HG03439 (cell line): Measurements from ENCODE around the gene CDH13.

Experiments used
- ATAC-seq: cut with Tn5 transposase; IDR thresholded peaks from one replicate; pipeline ENCODE4 v1.9.1; 2021; ENCODE audit warnings: mild to moderate bottlenecking, moderate library complexity; ENCODE audit not compliant: unreplicated experiment

The CDH13 gene

DNA sequence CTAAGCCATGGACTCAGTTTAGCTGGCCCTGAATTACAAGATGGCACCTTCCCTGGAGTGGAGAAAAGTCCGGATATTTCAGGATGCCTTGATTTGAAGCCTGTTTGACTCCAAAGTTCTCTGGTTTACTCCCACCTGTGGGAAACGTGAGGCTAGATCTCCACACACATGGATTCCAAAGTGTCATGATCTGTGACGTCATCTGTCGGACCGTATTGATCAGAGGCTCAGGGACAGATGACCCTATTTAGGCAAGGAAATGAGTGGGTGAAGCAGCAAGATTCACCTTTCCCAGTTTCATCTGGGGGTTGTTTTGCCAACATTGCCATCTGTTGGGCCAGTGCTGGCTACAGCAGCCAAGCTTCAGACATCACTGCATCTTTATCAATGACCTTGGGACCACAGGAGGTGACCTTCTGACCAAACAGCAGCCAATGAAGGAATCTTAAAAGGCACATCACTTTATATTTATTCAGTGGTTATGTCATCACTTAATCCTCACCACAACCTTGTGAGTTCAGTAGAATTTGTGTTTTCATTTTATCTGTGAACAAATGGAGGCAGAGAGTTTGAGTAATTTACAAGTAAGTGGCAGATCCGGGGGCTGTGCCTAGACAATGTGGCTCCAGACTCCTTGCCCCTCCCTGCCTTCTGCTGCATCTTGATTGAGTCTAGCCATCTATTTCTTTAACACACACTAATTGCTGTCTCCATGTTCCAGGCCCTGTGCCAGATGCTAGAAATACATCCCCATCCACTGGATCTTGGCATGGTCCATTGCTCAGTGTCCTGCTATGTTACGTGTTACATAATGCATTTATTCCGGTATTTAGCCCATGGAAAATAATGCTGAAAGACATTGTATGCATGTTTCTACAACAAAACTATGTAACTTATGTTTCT is 1.5 kb upstream of the CDH13 start:
- ATAC-seq = no peak

DNA sequence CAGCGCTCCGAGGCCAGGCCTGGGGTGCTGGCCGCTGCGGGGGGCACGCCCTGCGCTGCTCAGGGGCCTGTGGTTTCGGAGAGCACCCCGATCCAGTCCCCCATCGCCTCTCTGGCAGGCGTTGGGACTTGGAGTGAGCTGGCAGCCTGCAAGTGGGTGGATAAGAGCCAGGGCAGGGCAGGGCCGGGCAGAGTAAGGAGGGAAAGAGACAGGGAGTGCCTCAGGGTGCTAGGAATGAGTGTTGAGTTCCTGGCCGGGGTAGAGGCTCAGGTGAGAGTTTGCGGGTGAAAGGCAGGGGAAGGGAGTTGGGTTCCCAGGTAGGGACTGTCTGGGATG is 1.3 kb downstream of the CDH13 start:
- no peak for ATAC-seq

DNA sequence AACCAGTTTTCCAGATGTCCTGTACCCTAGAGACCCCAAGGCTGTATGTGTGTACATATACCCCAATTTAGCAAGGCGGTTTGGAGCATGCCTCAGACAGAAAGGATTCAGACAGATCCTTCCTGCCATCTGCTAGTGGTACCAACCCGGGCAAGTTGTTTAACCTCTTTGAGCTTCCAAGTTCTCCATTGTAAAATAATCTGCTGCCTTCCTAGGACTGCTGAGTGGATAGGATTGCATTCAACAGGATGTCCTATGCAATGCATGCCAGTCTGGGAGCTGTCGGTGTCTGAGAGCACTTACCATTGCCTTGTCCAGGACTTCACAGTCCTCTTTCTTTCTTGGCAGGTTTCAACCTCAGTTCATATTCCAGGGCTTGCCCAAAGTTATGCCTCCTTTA is 1.9 kb downstream of the CDH13 start:
- ATAC-seq = no peak

- no peak for ATAC-seq
Observed at GRCh38 chr16:82629441-82630027, 2.8 kb downstream of the CDH13 start.

GRCh38 chr16:82630219-82630618 is 3.5 kb downstream of the CDH13 start:
- ATAC-seq = no peak

- no peak for ATAC-seq
Observed at GRCh38 chr16:82630688-82631087, 3.9 kb downstream of the CDH13 start.

GRCh38 chr16:82631701-82632685 is 5.2 kb downstream of the CDH13 start:
- ATAC-seq = no peak

DNA sequence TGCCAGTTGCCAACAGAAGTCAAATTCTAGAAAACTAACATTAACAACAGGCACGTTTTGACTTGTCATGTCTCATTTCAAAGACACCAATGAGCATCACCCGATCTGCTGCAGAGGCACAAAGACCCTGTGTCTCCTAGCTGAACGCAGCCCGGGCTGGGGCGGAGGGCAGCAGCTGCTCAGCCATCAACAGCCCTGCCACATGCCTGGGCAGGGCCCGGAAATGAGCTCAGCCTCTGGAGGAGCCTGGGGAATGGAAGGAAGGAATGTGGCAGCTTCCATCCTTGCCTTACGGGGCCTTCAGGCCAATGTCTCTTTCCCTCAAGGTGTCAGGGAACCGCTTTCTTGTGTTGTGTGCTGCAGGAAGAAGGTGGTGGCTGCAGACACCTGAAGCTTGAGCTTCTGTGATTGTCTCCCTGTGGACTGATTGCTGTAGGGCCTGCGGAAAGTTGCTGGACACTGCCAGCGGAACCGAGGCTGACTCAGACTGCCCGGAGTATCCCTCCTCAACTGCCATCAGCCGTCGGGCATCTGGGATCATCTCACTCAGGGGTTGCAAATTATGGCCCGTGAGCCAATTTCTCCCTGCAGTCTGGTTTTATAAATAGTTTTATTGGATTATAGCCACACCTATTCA is 7.3 kb downstream of the CDH13 start:
- ATAC-seq = no peak

GRCh38 chr16:82634955-82635610 is 8.3 kb downstream of the CDH13 start:
- ATAC-seq = no peak

DNA sequence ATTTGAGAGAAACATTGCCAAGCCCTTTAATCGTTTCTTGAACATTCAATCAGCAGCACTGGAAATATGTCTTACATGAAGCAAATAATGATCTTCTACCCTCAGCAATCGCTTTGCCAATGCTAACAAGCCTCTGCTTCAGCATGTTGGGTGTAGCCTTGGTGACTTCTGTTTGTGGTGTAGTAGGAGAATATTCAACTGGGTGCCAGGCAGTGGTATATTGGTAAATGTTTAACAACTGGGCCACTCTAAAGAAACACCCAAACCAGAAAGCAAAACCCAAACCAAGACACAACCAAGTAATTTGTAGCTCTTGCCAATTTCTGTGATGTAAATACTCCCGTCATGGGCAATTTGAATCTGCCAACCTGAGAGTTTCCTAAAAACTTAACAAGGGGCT is 9.7 kb downstream of the CDH13 start:
- ATAC-seq = no peak

- no peak for ATAC-seq
Observed at GRCh38 chr16:82636958-82637357, 10.2 kb downstream of the CDH13 start.

DNA sequence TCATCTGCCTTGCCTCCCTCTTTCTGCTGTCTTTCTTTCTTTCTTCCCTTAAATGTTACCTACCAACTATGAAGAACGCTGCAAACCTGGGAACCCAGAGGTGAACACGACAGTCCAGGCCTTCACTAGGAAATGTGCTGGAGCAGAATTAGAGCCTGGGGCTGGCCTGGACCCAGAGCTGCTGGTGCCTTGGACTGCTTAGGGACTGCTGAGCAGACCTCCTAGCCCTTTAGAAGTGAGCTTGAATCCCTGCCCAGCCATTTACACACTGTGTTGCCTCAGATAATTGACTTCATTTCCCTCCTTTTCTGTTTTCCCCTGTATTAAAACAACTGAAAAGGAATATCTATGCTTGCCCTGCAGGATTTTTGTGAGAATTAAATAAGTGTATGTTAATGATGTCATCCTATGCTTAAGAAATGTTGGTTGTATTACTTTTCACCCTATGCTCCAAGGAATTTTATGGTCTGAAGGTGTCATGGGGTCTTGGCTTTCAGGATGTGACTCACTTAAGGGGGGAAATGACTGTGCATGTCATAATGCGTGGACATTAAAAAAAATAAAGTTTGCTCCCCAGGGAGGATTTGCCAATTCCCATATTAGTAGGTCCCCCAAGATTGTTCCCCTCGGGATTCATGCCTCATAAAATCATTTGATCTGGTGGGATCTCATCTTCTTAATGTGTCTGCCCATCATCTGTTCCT is 11.5 kb downstream of the CDH13 start:
- ATAC-seq = no peak

- no peak for ATAC-seq
Observed at GRCh38 chr16:82639263-82639662, 12.5 kb downstream of the CDH13 start.

DNA sequence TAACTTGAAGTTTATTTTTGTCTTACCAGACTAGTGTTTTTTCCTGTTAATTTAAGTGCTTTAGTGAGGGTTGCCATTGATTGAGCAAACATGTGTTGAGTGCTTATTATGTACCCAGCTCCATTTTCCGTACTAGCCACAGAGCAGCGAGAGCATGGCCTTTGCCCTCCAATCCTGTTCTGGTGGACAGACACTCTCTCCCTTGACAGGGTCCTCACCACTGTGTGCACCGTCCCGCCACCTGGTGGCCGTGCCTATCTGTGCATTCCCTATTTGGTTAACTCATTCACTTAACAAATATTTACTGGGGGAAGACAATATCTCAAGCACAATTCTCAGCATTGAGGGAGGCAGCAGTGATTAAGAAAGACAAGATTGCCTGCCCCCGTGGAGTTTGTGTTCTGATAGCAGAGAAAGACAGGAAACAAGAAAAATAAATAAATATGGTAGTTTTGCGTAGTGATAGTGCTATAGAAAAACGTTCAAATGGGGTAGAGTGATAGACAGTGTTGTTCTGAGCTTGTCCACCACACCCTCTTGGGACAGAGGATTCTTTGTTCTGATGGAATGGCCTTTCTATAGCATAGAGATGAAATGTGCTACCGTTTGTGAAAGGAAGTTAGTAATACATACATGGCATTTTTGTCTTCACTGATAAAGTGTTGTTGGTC is 13.0 kb downstream of the CDH13 start:
- ATAC-seq = no peak

- no peak for ATAC-seq
Observed at GRCh38 chr16:82641336-82641984, 14.7 kb downstream of the CDH13 start.

DNA sequence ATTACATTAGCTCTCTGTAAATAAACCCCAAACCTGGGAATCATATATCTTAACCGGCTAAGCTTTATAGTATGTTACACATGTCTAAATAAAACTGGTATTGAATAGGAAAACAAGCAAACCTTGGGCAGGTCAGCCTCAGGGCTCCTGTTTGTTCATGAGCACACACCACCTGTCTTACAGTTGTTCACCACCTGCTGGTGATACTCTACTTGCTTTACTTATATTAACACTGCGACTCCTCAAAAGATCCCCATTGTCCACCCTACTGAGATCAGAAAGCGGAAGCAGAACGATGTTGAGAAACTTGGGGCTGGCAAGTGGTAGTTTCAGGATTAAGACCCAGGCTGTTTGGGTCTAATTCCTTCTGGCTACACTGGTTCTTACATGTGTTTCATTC is 16.4 kb downstream of the CDH13 start:
- no peak for ATAC-seq

DNA sequence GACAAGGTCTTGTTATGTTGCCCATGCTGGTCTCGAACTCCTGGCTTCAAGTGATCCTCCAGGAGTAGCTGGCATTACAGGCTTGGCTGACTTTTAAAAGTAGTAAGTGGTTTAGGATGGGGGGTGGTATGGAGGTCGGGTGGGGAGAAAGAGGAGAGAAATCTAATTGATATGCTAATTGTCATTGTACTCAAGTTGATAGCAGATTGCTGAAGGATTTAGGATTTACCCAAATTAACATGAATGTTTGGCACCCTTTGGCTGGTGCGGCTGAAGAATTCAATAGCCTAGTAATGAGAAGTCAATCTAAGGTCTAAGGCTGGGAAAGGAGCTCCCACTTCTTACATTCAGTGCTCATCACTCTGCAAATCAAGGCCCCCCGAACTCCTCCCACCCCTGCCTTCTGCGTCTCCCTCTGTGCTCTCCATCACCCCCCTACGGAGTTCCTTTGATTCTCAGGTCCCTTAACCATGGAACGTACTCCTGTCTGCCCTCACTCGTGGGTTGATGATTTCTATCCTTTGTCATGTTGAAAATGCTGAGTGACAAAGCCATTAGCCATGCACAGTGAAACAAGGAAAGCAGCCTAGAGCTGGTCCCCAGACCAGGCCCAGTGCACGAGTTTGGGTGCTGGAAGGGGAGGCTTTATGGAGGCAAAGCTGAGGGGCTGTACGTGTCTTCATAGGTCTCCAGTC is 17.3 kb downstream of the CDH13 start:
- ATAC-seq = no peak

DNA sequence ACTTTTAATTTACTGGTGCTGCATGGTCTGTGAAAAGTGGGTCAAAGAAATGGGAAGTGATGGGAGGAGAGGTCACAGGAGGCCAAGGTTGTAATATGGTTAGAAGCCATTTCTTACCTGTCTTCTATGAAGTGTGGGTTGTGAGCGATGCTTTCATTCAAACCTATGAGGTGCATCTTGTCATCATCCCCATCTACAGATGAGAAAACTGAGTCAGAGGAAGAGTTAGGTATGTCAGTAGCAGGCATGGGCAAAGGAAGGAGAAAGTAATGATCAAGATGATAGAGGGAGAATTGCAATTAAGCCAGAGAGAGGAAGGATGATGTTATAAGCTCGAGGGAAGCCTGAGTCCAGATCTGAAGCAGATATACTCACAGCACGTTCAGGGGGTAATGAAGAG is 19.7 kb downstream of the CDH13 start:
- no peak for ATAC-seq
